GM10266 (cell line): ENCODE measurements around the gene RNLS.

Experiments used
- DNase-seq: peaks from one replicate; pipeline ENCODE4 v3.0.0; 2012; ENCODE audit errors: extremely low spot score
- TF ChIP-seq, protein P1 (sequence below): IDR thresholded peaks from 2 replicates; pipeline ENCODE4 v1.5.1; 2012; ENCODE audit warnings: mild to moderate bottlenecking, low read depth; ENCODE audit not compliant: control insufficient read depth, insufficient read depth; ENCODE audit errors: missing control alignments

Gene RNLS

GRCh38 chr10:88523739-88524400 lies 59.2 kb downstream of the RNLS start:
- TF ChIP-seq, protein P1, sequence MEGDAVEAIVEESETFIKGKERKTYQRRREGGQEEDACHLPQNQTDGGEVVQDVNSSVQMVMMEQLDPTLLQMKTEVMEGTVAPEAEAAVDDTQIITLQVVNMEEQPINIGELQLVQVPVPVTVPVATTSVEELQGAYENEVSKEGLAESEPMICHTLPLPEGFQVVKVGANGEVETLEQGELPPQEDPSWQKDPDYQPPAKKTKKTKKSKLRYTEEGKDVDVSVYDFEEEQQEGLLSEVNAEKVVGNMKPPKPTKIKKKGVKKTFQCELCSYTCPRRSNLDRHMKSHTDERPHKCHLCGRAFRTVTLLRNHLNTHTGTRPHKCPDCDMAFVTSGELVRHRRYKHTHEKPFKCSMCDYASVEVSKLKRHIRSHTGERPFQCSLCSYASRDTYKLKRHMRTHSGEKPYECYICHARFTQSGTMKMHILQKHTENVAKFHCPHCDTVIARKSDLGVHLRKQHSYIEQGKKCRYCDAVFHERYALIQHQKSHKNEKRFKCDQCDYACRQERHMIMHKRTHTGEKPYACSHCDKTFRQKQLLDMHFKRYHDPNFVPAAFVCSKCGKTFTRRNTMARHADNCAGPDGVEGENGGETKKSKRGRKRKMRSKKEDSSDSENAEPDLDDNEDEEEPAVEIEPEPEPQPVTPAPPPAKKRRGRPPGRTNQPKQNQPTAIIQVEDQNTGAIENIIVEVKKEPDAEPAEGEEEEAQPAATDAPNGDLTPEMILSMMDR: no peak
- no peak for DNase-seq

DNA sequence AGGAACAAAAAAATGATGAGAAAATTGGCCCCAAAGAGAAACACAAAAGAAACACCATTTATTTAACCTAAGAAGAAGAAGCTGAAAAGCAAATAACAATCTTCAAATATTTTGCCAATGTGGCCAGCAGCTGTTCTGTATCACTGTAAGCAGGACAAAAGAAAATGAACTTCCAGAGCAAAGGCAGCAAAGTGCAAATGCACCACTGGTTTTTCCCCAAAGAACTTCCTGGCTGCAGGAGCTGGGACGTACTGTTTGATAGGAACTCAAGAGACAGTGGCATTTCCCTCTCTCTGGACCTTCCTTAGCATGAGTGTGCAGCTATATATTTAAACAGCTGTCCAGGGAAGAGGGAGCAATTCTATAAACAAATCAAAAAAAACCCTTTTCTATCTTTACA lies 60.4 kb downstream of the RNLS start:
- TF ChIP-seq, protein P1: no peak
- DNase-seq: no peak

- TF ChIP-seq, protein P1: no peak
- DNase-seq: no peak
Measured at GRCh38 chr10:88521791-88522190, 61.3 kb downstream of the RNLS start.

- TF ChIP-seq, protein P1: no peak
- no peak for DNase-seq
Measured at GRCh38 chr10:88515235-88515634, 67.9 kb downstream of the RNLS start.

GRCh38 chr10:88512599-88512998 lies 70.5 kb downstream of the RNLS start:
- DNase-seq: no peak
- TF ChIP-seq, protein P1: no peak

DNA sequence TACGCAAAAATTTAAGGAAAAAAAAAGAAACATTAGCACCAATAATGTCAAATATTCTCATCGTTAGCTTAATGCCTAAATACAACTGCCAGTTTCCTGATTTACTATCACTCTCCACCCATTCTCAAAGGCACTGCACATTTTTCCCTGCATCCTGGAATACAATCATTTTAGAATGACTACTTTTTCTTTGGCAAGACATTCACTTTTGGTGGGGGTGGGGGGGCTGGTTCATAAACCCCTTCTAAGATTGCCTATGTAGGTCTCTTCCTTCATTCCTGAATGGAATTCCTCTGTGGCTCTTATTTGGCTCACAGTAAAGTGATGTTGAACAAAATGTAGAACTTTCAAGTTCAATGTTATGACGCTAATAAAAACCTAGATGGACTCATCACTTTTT lies 74.3 kb downstream of the RNLS start:
- DNase-seq: no peak
- TF ChIP-seq, protein P1: no peak

GRCh38 chr10:88507826-88508453 lies 75.2 kb downstream of the RNLS start:
- TF ChIP-seq, protein P1: no peak
- DNase-seq: no peak
